Subcutaneous adipose tissue (tissue), 4 donors: ENCODE results near the gene AKTIP. TPM values are rescaled to one million over a fixed set of nuclear protein-coding genes. Genes with fewer than 3 reads are reported as not detected.

Experiments
- CTCF ChIP-seq: fragments of 450-650 bp; IDR thresholded peaks from one replicate; pipeline ENCODE4 v1.5.1; 2016; ENCODE audit warnings: low read depth, mild to moderate bottlenecking, control low read depth, antibody characterized with exemption, moderate library complexity
- small RNA-seq: library from RNA; depleted of rRNA; stranded (forward); fragments of <200 nt; gene quantifications from one replicate; pipeline ENCODE3, GENCODE V24; 2016
- total RNA-seq, 4 donors: library from RNA; depleted of rRNA; stranded (reverse); fragments of >200 nt; gene quantifications; one replicate each; pipeline ENCODE4 v1.1.0, GENCODE V29; 2016

AKTIP gene
- total RNA-seq, 4 donors from 2014 or later, result 28.9 to 63.9 (median 54.2) TPM

GRCh38 chr16:53458635-53459034, 44.4 kb downstream of the AKTIP start:
- TF ChIP-seq CTCF, result no peak

DNA sequence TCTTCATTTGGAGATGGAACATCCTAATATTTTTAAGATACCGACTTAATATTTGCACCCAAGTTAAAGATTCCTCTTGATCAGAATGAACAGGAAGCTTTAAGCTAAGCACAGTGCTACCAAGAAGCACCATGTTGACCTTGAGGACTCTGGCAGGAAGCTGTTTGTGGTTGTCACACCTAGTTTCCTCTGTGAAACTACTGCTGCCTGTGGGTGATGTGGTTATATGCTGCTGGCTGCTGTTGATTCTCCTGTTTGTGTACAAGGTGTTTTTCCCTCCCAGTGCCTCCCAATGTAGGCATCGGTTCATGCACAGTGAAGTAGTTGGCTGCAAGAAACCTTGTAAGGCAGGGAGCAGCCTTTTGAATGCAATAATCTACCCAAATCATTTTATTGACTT, 45.3 kb downstream of the AKTIP start:
- no peak for TF ChIP-seq CTCF

DNA sequence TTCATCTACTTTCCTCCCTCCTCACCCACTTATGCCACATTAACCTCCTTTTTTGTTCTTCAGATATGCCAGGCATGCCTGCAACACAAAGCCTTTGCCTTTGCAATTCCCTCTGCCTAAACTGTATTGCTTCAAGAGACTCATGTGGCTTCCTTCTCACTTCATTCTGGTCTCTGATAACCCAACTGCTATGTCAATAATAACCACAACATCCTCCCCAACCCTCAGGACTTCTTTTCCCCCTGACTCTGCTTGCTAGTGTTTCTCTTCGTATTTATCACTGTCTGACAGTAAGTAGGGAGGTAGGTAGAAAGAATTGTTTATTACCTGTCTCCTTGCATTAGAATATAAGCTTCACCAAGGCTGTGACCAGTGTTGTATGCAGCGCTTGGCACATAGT, 46.4 kb downstream of the AKTIP start:
- no peak for TF ChIP-seq CTCF

- TF ChIP-seq CTCF, result no peak
Observed at GRCh38 chr16:53453928-53454327, 49.1 kb downstream of the AKTIP start.

- no peak for TF ChIP-seq CTCF
Observed at GRCh38 chr16:53449816-53450517, 53.0 kb downstream of the AKTIP start.

- no peak for TF ChIP-seq CTCF
Observed at GRCh38 chr16:53446090-53446489, 56.9 kb downstream of the AKTIP start.

DNA sequence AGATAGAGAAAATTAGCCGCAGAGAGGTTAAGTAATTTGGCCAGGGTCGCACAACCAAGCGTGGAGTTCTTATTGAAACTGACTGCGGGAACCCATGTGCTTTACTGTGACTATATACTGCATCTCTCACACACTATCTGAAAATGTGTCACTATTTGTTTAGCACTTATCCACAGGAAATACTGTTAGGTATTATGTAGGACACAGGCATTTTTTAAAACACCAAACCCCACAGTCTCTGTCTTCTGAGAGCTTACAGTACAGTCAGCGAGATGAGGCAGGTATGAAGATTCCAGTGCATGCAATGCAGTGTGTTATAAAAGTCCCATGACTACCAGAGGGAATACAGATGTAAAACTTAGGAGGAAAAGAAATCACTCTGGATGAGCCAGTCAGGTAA, 57.5 kb downstream of the AKTIP start:
- TF ChIP-seq CTCF, result no peak

Small RNA genes lying within 50 kb of the gene (small RNA-seq; reads per million reads assigned to genes)
- not detected for gene RNU6-1153P

Other genes with a start within 250 kb of the AKTIP start
- gene RBL2, start 68.7 kb downstream of the AKTIP start, total RNA-seq, result 100 to 1,000 TPM; 105 to 136 (median 116) TPM
- 1 to 10 TPM; 1.9 to 3.4 (median 2.7) TPM for gene RPGRIP1L, start 200.7 kb upstream of the AKTIP start, total RNA-seq
- 100 to 1,000 TPM in 1 of 4 donors, 10 to 100 TPM in 3; 74.3 to 102 (median 90.9) TPM for gene FTO, start 200.9 kb upstream of the AKTIP start, total RNA-seq